RPMI8226 (cell line): ENCODE data around the gene CDKN2B-AS1.

Source experiments
- DNase-seq: peaks from one replicate; pipeline ENCODE4 v3.0.0-alpha.2; 2015

Gene CDKN2B-AS1

DNA sequence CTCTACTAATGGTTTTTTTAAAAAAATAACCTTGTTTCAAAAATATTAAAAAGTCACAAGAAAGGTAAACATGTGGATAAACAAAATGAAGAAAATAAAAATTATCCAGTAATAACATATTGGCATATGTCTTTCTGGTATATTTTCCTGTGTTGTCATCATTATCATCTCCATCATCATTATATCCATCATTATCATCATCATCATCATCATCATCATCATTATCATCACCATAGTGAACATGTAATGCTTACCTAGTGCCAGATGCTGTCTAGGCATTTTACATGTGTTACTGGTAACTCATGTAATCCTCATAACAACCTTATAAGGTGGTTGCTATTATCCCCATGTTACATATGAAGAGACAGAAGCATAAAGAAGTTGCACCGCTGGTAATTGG lies 126.0 kb downstream of the CDKN2B-AS1 start:
- DNase-seq: no peak

DNA sequence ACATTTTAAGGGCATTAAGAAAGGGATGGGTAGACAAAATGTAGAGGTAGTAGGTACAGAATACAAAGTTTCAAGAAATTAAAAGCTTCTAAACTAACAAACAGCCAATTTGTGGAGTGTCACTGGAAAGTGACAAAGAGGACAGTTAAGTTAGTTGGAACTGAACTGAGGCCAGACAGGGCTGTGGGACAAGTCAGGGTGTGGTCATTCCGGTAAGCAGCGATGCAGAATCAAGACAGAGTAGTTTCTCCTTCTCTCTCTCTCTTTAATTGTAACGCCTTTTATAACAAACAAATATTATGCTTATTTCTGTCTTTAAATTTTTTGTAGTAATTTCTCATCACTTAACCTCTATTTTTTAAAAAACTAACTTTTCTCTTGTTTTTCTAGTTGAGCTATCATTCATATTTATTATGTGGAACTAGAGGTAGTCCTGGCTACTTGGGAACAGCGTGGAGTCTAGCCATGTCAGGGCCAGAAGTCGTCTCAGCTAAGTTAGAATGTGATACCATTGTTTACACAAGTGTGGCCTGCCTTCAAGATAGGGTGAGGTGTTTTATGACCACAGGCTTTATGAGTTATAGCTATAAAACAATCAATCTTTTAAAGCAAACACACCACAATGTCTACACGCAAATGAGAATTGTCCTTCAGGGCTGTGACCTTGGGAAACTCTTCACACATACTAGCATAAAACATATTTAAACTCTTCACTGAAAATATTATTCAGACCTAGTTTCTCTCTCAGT lies 129.8 kb downstream of the CDKN2B-AS1 start:
- no peak for DNase-seq

DNA sequence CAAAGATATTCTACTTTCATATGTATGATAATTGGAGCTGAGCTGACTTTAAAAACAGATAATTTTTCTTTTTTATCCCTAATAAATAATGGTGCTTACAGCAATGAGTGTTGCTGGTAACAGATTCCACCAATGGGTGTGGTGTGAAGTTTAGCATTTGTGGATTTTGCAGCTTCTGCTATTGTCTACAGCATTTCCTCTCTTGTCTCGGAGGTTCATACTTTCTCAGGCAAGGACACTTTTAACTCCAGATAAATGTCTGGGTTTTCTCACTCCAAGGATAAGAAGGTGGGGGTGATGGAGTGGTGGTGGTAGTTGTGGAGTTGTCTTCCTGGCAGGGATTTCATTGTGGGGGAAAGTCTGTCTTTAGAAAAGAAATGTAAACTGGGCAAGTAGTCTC lies 134.5 kb downstream of the CDKN2B-AS1 start:
- DNase-seq: no peak

DNA sequence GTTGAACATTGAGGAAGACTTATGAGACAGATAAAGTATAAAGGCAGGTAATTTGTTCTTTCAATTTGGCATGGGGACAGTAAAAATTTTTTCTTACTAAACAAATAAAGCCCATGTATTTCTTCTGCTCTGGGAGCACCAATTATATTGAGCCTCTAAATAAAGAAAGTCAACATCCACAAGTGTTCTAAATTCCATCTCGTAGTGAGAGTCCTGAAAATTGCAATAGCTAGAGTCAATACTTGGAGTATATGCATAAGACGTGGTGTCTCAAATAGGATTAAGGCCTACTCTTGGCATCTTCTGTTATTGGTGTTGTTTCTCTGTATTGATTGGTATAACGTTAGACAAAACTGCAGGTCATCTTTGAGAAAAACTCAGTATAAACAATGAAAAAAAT lies 135.0 kb downstream of the CDKN2B-AS1 start:
- no peak for DNase-seq

DNA sequence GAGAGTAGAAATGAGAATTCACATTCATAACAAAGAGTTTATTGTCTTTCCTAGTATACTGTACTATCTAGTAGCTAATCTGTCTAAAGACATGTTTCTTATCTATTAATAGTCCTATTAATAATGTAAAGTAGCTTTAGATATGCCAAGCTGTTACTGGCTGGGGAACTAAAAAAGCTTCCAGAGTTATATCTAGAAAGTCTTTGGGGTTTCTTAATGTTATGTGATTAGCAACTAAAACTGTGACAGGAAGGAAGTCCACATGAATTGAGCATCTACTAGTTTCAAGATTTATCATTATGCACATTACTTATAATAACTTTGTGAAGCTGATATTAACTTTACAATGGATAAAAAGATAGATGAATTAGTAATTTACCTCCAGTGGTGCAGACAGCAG lies 137.2 kb downstream of the CDKN2B-AS1 start:
- no peak for DNase-seq

DNA sequence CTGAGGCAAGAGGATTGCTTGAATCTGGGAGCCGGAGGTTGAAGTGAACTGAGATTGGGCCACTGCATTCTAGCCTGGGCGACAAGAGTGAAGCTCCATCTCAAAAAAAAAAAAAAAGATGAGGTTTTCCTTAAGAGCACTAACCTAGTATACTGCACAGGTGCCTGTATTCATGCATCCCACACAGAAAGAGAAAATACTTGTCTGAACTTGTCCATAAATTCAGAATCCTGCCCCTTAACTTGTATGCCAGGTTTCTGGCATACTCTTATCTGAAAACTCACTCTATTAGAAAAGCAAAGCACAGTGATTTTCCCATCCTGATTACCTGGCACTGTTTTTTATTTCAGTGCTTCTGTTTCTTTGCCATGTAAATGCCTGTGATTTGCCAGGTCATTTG lies 139.8 kb downstream of the CDKN2B-AS1 start:
- DNase-seq: no peak

DNA sequence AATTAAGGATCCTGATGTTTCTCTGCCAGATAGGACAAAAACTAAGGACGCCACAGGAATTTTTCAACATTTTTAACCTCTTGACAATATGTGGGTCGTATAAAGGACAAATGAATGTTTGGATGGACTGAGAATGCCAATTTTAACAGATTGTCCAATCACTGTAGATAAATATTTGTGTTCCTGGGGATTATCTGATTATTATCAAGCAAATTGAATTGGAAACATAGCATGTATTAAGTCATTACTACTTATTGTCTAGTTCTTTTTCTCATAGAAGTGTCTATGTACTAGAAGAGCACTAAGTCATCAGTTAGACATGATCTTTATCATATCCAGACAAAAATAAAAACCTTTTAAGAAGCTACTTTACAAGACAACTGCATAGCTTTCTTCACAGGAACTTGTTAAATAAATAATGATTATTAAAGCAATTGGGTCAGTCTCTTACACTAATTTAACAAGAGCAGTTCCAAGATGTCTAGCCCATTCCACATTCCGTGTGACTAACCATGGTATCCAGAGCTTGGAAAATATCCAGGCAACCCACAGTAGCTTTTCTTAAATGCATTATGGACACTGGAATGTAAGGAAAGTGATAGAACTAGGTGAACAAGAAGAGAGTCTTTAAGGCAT lies 142.0 kb downstream of the CDKN2B-AS1 start:
- DNase-seq: no peak

DNA sequence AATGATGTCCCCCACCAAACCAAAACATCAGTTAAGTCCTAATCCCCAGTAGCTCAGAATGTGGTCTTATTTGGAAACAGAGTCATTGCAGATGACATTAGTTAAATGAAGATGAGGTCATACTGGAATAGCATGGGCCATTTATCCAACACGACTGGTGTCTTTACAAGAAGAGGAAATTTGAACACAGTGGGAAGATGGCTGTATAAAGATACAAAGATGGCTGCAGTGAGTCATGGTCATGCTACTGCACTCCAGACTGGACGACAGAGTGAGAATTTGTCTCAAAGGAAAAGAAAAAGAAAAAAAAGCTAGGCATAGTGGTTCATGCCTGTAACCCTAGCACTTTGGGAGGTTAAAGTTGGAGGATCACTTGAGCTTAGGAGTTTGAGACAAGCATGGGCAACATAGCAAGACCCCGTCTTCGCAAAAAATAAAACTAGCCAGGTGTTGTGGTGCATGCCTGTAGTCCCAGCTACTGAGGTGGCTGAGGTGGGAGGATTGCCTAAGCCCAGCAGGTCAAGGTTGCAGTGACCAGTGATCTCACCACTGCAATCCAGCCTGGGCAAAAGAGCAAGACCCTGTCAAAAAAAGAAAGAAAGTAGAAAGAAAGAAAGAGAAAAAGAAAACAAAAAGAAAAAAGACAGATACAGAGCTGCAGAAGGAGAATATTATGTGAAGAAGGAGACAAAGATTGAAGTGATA lies 144.5 kb downstream of the CDKN2B-AS1 start:
- DNase-seq: no peak

DNA sequence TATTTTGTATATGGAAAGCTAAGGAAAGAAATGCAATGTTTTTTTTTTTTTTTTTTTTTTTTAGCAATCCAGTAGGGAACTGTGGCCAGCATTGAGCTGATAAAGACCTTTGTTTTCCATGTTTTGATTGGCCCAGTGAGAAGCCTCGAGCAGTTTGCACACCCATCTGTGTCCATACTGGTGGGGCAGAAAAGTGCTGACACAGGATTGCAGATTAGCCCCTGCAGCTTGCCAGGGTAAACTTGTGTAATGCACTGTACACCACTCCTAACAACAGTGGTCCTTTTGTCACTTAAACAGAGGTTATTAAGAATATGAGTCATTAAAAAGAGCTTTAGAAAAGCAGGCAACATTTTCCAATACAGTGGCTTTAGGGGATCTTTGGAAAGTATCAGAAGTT lies 147.3 kb downstream of the CDKN2B-AS1 start:
- no peak for DNase-seq

DNA sequence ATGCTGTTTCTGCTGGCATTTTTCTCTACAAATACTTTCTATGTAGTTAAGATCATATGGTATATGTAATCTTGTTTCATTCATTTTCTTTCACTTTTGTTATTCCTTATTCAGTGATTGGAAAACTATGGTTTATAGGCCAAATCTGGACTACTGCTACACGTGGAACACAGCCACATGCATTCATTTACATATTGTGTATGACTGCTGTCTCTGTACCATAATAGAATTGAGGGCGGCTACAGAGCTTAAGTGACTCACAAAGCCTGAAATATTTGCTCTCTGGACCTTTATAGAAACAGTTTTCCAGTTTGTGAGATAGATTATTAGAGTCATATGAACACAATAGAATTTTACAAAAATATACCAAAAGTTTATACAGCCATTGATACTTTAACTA lies 148.1 kb downstream of the CDKN2B-AS1 start:
- DNase-seq: no peak

DNA sequence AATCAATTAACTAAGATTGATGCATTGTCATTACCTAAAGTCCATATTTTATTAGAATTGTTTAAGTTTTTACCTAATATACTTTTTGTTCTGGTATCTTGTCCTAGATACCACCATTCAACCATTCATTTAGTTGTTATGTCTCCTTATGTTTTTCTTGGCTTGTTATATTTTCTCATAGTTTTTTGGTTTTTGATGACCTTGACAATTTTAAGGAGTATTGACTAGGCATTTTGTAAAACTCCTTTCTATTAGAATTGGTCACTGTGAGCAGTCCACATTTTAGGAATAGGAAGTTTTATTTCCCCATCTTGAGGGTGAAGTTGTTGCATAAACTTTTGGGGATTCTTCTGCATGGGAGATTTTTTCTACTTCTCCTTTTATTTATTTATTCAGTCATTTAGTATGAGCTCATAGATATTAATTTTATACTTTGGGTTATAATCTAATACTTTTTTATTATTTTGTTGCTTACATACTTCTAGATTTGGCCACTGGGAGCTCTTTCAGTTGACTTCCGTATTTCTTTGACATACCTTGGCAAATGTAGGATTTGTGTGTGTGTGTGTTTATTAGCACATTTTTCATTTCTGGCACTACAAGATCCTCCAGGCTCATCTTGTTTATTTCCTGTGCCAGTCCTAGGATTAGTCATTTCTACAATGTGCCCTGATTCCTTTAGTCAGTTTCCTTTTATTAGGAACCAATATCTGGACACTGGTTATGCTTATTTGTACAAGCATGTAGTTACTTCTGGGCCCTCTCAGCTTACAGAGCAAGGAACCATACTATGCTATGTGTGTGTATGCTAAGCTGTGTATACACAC lies 149.4 kb downstream of the CDKN2B-AS1 start:
- DNase-seq: no peak

DNA sequence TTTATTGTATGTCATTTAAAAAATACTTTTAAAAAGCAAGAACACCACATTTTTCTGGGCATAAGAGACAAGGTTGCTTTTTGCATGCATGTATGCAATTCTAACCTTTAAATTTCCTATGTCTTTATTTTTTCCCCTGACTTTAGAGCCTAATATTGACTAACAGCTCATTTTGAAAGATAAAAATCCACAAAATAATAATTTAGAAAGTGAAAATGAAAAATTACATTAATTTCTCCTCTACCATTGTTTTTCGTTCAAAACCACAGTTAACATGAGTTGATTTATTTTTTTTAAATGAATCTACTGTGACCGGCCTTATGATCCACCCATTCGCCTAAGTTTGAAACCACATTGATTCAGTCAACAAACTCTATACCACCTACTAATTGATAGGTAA lies 152.0 kb downstream of the CDKN2B-AS1 start:
- no peak for DNase-seq

DNA sequence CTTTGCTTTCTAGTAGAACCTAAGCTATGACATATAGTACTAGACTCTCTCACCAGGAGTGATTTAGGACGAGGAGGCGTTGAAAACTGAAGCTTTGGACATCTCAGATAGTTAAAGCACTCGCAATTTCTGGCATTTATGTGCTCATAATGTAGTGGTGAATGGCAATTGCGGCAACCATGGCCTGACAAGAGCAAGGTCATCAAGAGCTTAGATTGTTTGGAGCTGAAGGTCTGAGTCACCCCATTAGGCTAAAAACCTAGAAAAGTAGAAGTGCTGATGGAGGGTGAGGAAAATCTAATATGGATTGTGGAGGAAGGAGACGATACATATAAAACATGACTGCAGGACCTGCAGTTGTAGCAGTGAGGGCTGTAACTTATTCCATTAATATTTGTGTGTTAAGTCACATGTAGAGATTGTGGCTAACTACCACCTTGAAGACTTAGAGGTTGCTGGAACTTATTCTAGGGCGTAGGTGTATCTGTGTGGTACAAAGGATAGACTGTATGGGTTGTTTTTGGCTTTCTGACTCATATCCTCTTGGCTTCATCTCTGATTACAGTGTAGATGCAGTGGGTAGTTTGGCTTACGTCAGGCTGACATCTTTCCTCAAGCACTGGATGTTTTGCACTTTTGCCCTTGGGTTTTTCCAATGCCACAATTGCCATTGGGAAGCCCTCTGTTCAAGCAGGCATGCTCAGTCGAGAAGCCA lies 153.4 kb downstream of the CDKN2B-AS1 start:
- DNase-seq: no peak

DNA sequence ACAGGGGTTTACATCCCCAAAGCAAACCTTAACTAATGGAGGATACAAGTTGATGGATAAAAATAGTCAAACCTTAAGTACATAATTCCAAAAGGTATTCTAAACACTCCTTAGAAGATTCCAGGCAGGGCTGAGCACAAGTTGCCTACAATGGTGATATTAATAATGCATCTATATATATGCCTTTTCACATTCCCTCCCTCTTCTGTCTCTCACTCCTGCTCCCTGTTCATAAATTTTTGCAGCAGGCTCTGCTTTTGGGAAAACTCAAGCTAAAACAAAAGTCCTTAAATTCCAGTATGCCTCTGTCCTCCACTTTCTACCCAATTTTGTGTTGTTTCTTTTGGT lies 153.9 kb downstream of the CDKN2B-AS1 start:
- DNase-seq: no peak

DNA sequence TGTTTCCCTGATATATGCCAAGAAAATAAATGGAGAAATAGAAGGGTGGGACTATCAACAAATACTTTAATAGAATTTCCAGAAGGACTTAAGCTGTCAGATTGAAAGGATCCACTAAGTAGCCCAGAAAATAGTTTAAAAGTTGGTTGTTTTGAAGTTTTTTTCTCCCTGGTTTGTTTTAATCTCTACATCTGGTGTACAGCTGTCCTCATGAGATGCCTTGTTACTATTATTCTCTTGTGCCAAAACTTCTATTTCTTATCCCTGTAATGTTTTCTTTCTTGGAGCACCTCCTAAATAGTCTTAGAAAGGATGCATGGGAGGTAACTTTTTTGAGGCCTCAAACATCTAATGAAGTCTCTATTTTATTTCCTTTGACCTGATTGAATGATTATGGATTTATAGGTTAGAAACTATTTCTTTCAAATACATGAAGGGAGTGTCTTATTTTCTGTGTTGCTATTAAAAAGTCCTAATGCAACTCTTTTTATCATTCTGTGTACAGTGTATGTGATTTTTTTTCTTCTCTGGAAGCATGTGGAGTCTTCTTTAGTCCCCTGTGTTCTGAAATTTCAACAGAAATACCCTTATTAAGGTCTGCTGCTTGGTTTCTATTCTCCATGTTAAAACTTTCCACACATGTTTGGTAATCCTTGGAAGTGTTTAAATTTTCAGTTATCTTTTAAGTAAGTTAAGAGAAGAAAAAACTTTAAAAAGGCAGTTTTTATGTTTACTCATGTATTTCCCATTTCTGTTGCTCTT lies 154.5 kb downstream of the CDKN2B-AS1 start:
- DNase-seq: no peak

DNA sequence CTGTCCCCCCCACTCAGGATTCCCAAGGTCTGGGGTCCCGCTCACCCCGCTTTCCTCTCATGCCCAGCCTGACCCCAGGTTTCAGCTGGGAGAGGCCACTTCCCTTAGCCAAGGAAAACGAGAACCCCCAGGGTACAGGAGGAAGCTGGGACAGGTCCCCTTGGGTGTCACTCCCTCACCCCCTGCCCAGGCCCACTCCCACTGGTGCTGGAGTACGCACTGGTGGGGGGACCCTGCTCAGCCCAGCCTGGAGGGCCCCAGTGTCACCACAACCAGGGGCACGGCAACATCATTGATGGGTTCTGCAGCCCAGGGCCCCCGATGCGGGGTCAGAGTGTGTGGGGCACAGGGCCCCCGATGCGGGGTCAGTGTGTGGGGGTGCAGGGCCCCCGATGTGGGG lies 159.5 kb downstream of the CDKN2B-AS1 start:
- DNase-seq: no peak

DNA sequence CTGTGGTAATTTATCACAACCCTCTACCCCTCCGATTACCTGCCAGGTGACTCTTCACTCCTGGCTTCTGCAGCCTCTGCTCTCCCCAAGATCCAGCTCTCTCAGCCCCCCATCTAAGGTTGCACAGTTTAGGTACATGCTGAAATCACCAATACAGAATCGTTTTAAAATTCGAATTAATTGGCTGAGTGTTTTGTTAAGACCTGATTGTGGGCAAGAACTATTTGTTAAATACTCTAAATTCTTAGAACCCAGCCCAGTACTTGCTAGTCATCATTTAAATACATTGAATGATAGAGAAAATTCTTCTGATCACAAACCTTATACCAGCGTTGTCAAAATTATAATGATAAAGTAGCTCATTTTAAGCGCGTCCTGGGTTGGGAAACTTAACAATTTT lies 162.0 kb downstream of the CDKN2B-AS1 start:
- DNase-seq: no peak

DNA sequence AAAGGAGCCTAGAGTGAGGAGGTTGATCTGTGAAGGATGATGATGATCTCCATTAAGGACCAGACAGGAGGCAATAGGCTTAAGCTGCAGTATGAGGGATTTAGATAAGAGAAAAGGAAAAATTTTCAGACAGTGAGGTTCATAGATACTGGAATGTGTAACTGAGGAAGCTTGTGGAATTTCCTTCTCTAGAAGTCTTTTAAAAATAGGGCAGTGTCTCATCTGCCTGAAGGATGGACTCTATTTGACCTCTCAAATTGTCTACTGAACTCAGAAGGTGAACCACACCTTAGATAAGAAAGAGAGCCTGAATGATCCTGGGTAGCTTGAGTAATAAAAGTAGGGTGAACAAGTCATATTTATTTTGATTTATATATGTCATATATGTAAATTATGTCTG lies 162.7 kb downstream of the CDKN2B-AS1 start:
- no peak for DNase-seq

DNA sequence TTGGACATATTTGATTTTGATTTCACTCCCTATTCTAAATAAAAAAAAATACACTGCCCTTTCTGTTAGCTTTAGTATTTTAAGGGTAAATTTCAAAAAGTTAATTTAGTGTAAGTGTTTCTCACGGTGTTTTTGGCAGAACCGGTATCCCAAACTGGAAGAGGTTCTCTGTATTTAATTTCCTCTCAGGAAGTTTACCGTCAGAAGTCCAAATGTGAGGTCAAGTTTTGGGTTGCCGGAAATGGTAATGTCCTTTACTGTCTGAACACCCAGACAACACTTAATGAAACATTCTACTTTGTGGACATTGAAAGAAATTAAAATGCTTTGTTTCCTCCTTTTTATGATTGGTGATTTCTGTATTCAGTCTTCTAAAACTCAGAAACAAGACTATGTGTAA lies 163.2 kb downstream of the CDKN2B-AS1 start:
- no peak for DNase-seq

DNA sequence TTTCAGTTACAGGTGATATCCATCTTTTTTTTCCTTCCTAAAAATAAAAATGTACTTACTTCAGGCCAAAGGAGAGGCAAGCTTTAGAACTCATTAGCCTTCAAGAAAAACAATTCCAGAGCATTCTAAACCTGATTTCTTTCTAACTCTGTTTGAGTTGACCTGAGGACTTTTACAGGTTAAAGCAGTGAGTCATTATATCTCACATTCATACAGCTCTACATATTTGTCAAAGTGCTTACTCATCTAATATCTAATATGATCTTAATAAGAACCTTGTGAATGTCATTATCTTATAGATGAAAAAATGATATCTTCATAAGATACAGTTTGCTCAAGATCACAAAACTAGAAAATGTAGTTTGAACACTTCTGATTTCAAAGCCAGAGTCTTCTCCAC lies 163.7 kb downstream of the CDKN2B-AS1 start:
- DNase-seq: no peak

DNA sequence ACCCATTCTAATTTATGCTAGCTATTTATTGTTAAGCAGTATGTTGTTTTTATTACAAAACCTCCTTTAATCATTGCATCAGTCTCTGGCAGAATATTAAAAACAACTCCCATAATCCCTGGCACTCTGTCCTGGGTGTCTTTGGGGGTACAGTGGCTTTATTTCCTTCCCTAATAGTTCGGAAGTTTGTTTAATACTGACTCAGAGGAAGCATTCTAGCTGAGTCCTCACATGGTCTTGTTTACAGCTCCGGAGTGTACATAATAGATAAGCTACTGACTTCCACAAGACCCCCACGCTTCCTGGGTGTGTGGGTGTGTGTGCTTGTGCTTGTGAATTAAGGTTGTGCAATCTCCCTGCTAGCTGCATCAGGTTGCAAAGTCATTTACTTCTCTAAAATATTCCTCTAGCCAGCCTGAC lies 164.3 kb downstream of the CDKN2B-AS1 start:
- no peak for DNase-seq

DNA sequence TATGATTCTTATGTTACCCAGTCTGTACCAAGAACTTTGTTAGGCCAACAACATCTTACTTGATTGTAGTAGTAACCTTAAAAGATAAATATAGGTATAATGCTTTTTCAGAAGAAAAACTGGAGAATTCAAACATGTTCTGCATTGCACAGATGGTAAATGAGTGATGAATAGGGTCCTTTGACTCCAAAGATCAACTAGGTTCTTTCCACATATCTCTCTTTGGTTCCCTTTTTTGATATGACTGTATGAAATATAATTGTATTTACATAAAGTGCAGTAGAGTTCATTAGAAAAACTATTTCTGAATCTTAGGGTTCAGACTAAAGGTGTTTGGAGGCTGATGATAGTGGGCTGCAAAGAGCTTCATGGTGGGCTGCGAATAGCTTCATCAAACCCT lies 165.0 kb downstream of the CDKN2B-AS1 start:
- no peak for DNase-seq
